Endothelial cell of umbilical vein (primary cell): ENCODE measurements around the gene INTS1. TPM values are rescaled to one million over a fixed set of nuclear protein-coding genes. Genes with fewer than 3 reads are reported as not detected.
A peak's percentile ranks its signal among the peaks of the same experiment; 100 is the strongest.

ENCODE experiments used
- BruUV-seq: library from RNA; stranded (reverse); fragments of 400-500 nt; replicated peaks from 2 replicates; lab custom pipeline; 2021; lab: Mats Ljungman, UMichigan
- CTCF ChIA-PET: fragments of 300-600, 350-600 bp; sonication (Branson Sonifier 250); formaldehyde crosslinking; loops from one replicate; lab custom pipeline; 2021; ENCODE audit warnings: antibody characterized with exemption, inconsistent platforms; lab: Charles Lee
- POLR2A ChIA-PET: fragments of 300-600, 350-600 bp; sonication (Branson Sonifier 250); formaldehyde crosslinking; loops from one replicate; lab custom pipeline; 2021; ENCODE audit warnings: antibody characterized with exemption, inconsistent platforms; lab: Charles Lee
- DNase-seq: peaks from one replicate; pipeline ENCODE4 v3.0.0-alpha.2; 2011; ENCODE audit warnings: low read depth, low spot score
- FAIRE-seq: peaks from 2 replicates; lab custom pipeline; 2011; peaks lifted over from hg19 to GRCh38; lab: Jason Lieb, UNC
- H2AFZ ChIP-seq: 2 replicates; pipeline ENCODE4 v1.6.0; 2012; ENCODE audit warnings: low read depth, low read length, control low read depth, inconsistent platforms
- H3K27ac ChIP-seq: 2 replicates; pipeline ENCODE4 v1.5.1; 2011; ENCODE audit warnings: low read depth, mild to moderate bottlenecking, control low read depth, low read length, moderate library complexity; ENCODE audit not compliant: insufficient read depth
- H3K27me3 ChIP-seq, 2 experiments: 2 replicates each; pipeline versions ENCODE4 v1.6.0 to v1.6.1; 2011; ENCODE audit warnings: low read length in 2 of 2, mixed read lengths in 1 of 2; ENCODE audit not compliant: control insufficient read depth in 2 of 2, insufficient read depth in 2 of 2
- H3K36me3 ChIP-seq, 2 experiments: 2 replicates in 1 of 2; 3 replicates in 1 of 2; pipeline ENCODE4 v1.5.1; 2011; ENCODE audit warnings: low read length in 2 of 2, mild to moderate bottlenecking in 1 of 2, moderate library complexity in 1 of 2; ENCODE audit not compliant: control insufficient read depth in 2 of 2, insufficient read depth in 2 of 2; ENCODE audit errors: extremely low read depth in 1 of 2
- H3K4me1 ChIP-seq: 3 replicates; pipeline ENCODE4 v1.5.1; 2011; ENCODE audit warnings: mild to moderate bottlenecking, low read length; ENCODE audit not compliant: control insufficient read depth, insufficient read depth; ENCODE audit errors: extremely low read depth
- H3K4me2 ChIP-seq: 2 replicates; pipeline ENCODE4 v1.6.1; 2011; ENCODE audit warnings: low read length, control low read depth, mixed read lengths; ENCODE audit not compliant: insufficient read depth
- H3K4me3 ChIP-seq, 3 experiments: fragments of 200-600 bp in 1 of 3; sonication (generic), shearing (Covaris generic) in 1 of 3; replicated peaks in 1 of 3; 2 replicates each; pipeline ENCODE4 v1.5.1; 2011 to 2016; ENCODE audit warnings: control low read depth in 3 of 3, low read length in 3 of 3, mild to moderate bottlenecking in 2 of 3, inconsistent platforms in 1 of 3, low read depth in 1 of 3, moderate library complexity in 1 of 3; ENCODE audit not compliant: insufficient read depth in 1 of 3
- H3K79me2 ChIP-seq: 2 replicates; pipeline ENCODE4 v1.6.0; 2012; ENCODE audit warnings: low read length, inconsistent platforms; ENCODE audit not compliant: control insufficient read depth, insufficient read depth
- H3K9ac ChIP-seq: replicated peaks from 2 replicates; pipeline ENCODE3; 2011; ENCODE audit warnings: low read length, control low read depth; ENCODE audit not compliant: insufficient read depth; ENCODE audit errors: extremely low read depth
- H3K9me1 ChIP-seq: replicated peaks from 3 replicates; pipeline ENCODE4 v1.6.0; 2011; ENCODE audit warnings: mild to moderate bottlenecking, low read length; ENCODE audit not compliant: control insufficient read depth, insufficient read depth; ENCODE audit errors: extremely low read depth
- H3K9me3 ChIP-seq: replicated peaks from 2 replicates; pipeline ENCODE4 v1.5.1; 2012; ENCODE audit warnings: low read length, inconsistent platforms; ENCODE audit not compliant: control insufficient read depth, insufficient read depth
- H4K20me1 ChIP-seq: replicated peaks from 2 replicates; pipeline ENCODE3; 2011; ENCODE audit warnings: mild to moderate bottlenecking, low read length; ENCODE audit not compliant: control insufficient read depth, insufficient read depth; ENCODE audit errors: extremely low read depth
- CTCF ChIP-seq, 2 donors: IDR thresholded peaks; 1 replicate in 1 of 2; 2 replicates in 1 of 2; pipeline ENCODE4 v1.5.1; 2011; ENCODE audit warnings: low read length in 2 of 2, mild to moderate bottlenecking in 2 of 2, moderate library complexity in 2 of 2, control low read depth in 1 of 2, inconsistent platforms in 1 of 2, low read depth in 1 of 2; ENCODE audit not compliant: insufficient read depth in 1 of 2; ENCODE audit errors: extremely low read depth in 1 of 2
- EZH2 ChIP-seq: IDR thresholded peaks from 2 replicates; pipeline ENCODE4 v1.6.1; 2012; ENCODE audit warnings: borderline replicate concordance, low read depth, mild to moderate bottlenecking, moderate library complexity, low read length, inconsistent platforms; ENCODE audit not compliant: severe bottlenecking
- FOS ChIP-seq: IDR thresholded peaks from 2 replicates; pipeline ENCODE4 v1.6.1; 2011; ENCODE audit warnings: mild to moderate bottlenecking, low read length, moderate library complexity, borderline replicate concordance; ENCODE audit not compliant: insufficient read depth
- GATA2 ChIP-seq: IDR thresholded peaks from 2 replicates; pipeline ENCODE4 v1.7.0; 2011; ENCODE audit warnings: low read depth, mild to moderate bottlenecking, moderate library complexity, mixed read lengths, low read length; ENCODE audit not compliant: insufficient read length, insufficient read depth
- JUN ChIP-seq: IDR thresholded peaks from 2 replicates; pipeline ENCODE4 v1.6.1; 2011; ENCODE audit warnings: borderline replicate concordance, low read depth; ENCODE audit not compliant: insufficient read length, insufficient read depth
- MAX ChIP-seq: IDR thresholded peaks from 2 replicates; pipeline ENCODE4 v1.6.1; 2011; ENCODE audit not compliant: insufficient read depth, insufficient read length
- MYC ChIP-seq: IDR thresholded peaks from one replicate; pipeline ENCODE4 v1.6.1; 2011; ENCODE audit warnings: mild to moderate bottlenecking, low read depth, low read length
- POLR2A ChIP-seq: IDR thresholded peaks from 2 replicates; pipeline ENCODE4 v1.6.1; 2012; ENCODE audit warnings: low read depth, mild to moderate bottlenecking, control low read depth, low read length
- POLR2AphosphoS5 ChIP-seq: IDR thresholded peaks from 2 replicates; pipeline ENCODE4 v1.6.1; 2012; ENCODE audit warnings: low read depth, mild to moderate bottlenecking, control low read depth, low read length, moderate library complexity; ENCODE audit not compliant: insufficient read depth
- dilution Hi-C: fragments of 300-500 bp; cut with MboI; formaldehyde crosslinking; loops from one replicate; pipeline ENCODE4 v1.15.0; 2019; ENCODE audit warnings: low sequenced_read_pairs; ENCODE audit not compliant: extremely low pct_ligation_motif_present
- intact Hi-C: fragments of 100-400 bp; cut with micrococcal nuclease; formaldehyde crosslinking; loops from one replicate; pipeline ENCODE4 v1.10.0; 2022
- polyA plus RNA-seq, 4 experiments: library from polyadenylated mRNA; depleted of rRNA in 3 of 4; stranded (reverse) in 3 of 4; unstranded in 1 of 4; fragments of >200 nt; gene quantifications; 2 replicates each; pipeline versions ENCODE4 v1.2.1 to v1.2.3, GENCODE V29; 2011 to 2012; ENCODE audit warnings: missing spikeins in 1 of 4
- total RNA-seq: library from RNA; stranded (reverse); gene quantifications from 2 replicates; pipeline ENCODE4 v1.2.3, GENCODE V29; 2021

The INTS1 gene
- total and polyA plus RNA-seq, 2 donors (not counting 3 experiments of a cell fraction or from before 2014, with no cell fraction given), result 57.8 to 116 TPM

GRCh38 chr7:1455955-1456354 is 48.2 kb downstream of the INTS1 start:
- no peak overlapping the region for H3K4me3 ChIP-seq
- no peaks in the 10 kb centered on the region for H3K9me3 ChIP-seq
- CTCF ChIA-PET, result interaction anchor here (3.6 kb wide), 1 partner anchor 24 kb away, joined by 23 read pairs; no protein-coding TSS in a partner anchor
- DNase-seq (no peak), FAIRE-seq (no peak)
- intact Hi-C loops (no loop called here), dilution Hi-C loops (no loop called here)
- no TSS peak for BruUV-seq
- H3K9me1 ChIP-seq, result no peaks in the 10 kb centered on the region
- no peaks in the 10 kb centered on the region for H3K36me3 ChIP-seq
- peak overlapping the region; percentile 29 for H3K27ac ChIP-seq
- TF ChIP-seq JUN, result no peak
- no peak overlapping the region for H2AFZ ChIP-seq
- H3K27me3 ChIP-seq, result no peaks in the 10 kb centered on the region
- no peak overlapping the region for H3K9ac ChIP-seq
- no peaks in the 10 kb centered on the region for H4K20me1 ChIP-seq
- POLR2A ChIA-PET, result no interaction called here
- H3K4me1 ChIP-seq, result peaks cover 37% of the 10 kb centered on the region
- H3K4me2 ChIP-seq, result no peak overlapping the region
- peaks cover 48% of the 10 kb centered on the region for H3K79me2 ChIP-seq

- FAIRE-seq (peak; percentile 55), DNase-seq (no peak)
- no peaks in the 10 kb centered on the region for H3K36me3 ChIP-seq
- H3K4me3 ChIP-seq, result no peak overlapping the region
- POLR2A ChIA-PET, result no interaction called here
- dilution Hi-C loops (no loop called here), intact Hi-C loops (no loop called here)
- H3K27ac ChIP-seq, result peak overlapping the region; percentile 29
- no peak for TF ChIP-seq MAX
- TF ChIP-seq JUN, result no peak
- TF ChIP-seq FOS, result no peak
- no peak for TF ChIP-seq POLR2AphosphoS5
- no peak for TF ChIP-seq CTCF (IDR thresholded peaks at IDR 0.05; ENCODE audit: extremely low read depth in 1 of 2, insufficient read depth in 1 of 2, low read depth in 1 of 2, low read length in 2 of 2)
- no peak for TF ChIP-seq GATA2
- no peak for TF ChIP-seq POLR2A
- TF ChIP-seq MYC, result no peak
- TF ChIP-seq EZH2, result no peak
- no peak overlapping the region for H2AFZ ChIP-seq
- no peaks in the 10 kb centered on the region for H3K9me1 ChIP-seq
- no peak overlapping the region for H3K9ac ChIP-seq
- CTCF ChIA-PET, result interaction anchor here (1.0 to 3.6 kb wide), 3 partner anchors 19 to 23 kb away, joined by 3 to 23 read pairs (median 4); no protein-coding TSS in a partner anchor
- H3K4me2 ChIP-seq, result no peak overlapping the region
- H3K27me3 ChIP-seq, result no peaks in the 10 kb centered on the region
- H4K20me1 ChIP-seq, result no peaks in the 10 kb centered on the region
- no TSS peak for BruUV-seq
- H3K9me3 ChIP-seq, result no peaks in the 10 kb centered on the region
- H3K79me2 ChIP-seq, result peaks cover 48% of the 10 kb centered on the region
- peaks cover 33% of the 10 kb centered on the region for H3K4me1 ChIP-seq
These were observed 48.8 kb downstream of the INTS1 start for GRCh38 chr7:1455241-1455939.
